ENCODE data around the gene KLF3. TPM values are rescaled to one million over a fixed set of nuclear protein-coding genes. Genes with fewer than 3 reads are reported as not detected.

KLF3 gene
- total and polyA plus RNA-seq, 9 of the 15 experiments (the other 6 are each of a cell fraction or from before 2014, with no cell fraction given): 9.9 to 47.2 (median 18.1) TPM

- FAIRE-seq (peak; percentile 71), DNase-seq (ENCODE audit: extremely low read depth in 1 of 4, low spot score in 3 of 4) (peak; percentile 42 to 74 (median 52)), ATAC-seq (peak; percentile 90)
- BruUV-seq (replicated peaks): no TSS peak
- no peak overlapping the region for H3K4me3 ChIP-seq
- in situ Hi-C loops (cut with MboI) (no loop called here), intact Hi-C loops (cut with micrococcal nuclease) (no loop called here)
- H3K27me3 ChIP-seq (ENCODE audit: control insufficient read depth in 2 of 2, insufficient read depth in 2 of 2, low read length in 2 of 2): no peaks in the 10 kb centered on the region
- no peaks in the 10 kb centered on the region for H3K36me3 ChIP-seq (ENCODE audit: control insufficient read depth, insufficient read depth, low read length)
- POLR2A ChIA-PET: interaction anchor here (0.7 to 2.3 kb wide), 3 partner anchors 9 to 550 kb away, joined by 3 to 9 read pairs (median 3); no protein-coding TSS in a partner anchor
- CTCF ChIA-PET (ENCODE audit: low intra/inter-chr PET ratio): no interaction called here
- no peaks in the 10 kb centered on the region for H3K9me3 ChIP-seq (replicated peaks; ENCODE audit: control insufficient read depth, insufficient read depth, low read depth, low read length)
- no peaks in the 10 kb centered on the region for H4K20me1 ChIP-seq (replicated peaks; ENCODE audit: control insufficient read depth, insufficient read depth, low read length)
- H3K27ac ChIP-seq (ENCODE audit: extremely low read depth, low read depth, low read length): no peak overlapping the region
- H2AFZ ChIP-seq (ENCODE audit: low read depth, low read length): no peak overlapping the region
- 67% methylated on average over 7 of the region's 7 CpGs for WGBS (ENCODE audit: insufficient coverage, low coverage, missing lambda C conversion rate)
- no peak overlapping the region for H3K9ac ChIP-seq (ENCODE audit: insufficient read depth in 1 of 2, low read depth in 2 of 2, low read length in 2 of 2)
- H3K4me1 ChIP-seq (replicated peaks in 1 of 2; ENCODE audit: control insufficient read depth in 2 of 2, insufficient read depth in 2 of 2, low read length in 2 of 2): peaks cover 6% of the 10 kb centered on the region in 2 experiments; a peak in 3 of 5 replicates
- no peak overlapping the region; the same call in 1 of the 2 replicates for H3K4me2 ChIP-seq (ENCODE audit: insufficient read depth, low read length)
- no peaks in the 10 kb centered on the region for H3K9me1 ChIP-seq (ENCODE audit: control insufficient read depth, insufficient read depth, low read length)
- no peaks in the 10 kb centered on the region for H3K79me2 ChIP-seq (ENCODE audit: control insufficient read depth, insufficient read depth, low read length)
- TF ChIP-seq, protein P1, sequence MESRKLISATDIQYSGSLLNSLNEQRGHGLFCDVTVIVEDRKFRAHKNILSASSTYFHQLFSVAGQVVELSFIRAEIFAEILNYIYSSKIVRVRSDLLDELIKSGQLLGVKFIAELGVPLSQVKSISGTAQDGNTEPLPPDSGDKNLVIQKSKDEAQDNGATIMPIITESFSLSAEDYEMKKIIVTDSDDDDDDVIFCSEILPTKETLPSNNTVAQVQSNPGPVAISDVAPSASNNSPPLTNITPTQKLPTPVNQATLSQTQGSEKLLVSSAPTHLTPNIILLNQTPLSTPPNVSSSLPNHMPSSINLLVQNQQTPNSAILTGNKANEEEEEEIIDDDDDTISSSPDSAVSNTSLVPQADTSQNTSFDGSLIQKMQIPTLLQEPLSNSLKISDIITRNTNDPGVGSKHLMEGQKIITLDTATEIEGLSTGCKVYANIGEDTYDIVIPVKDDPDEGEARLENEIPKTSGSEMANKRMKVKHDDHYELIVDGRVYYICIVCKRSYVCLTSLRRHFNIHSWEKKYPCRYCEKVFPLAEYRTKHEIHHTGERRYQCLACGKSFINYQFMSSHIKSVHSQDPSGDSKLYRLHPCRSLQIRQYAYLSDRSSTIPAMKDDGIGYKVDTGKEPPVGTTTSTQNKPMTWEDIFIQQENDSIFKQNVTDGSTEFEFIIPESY (CRISPR knock-in tag; IDR thresholded peaks at IDR 0.05): no peak
- TF ChIP-seq TCF3 (CRISPR knock-in tag; IDR thresholded peaks at IDR 0.05): peak; percentile 28; the same call in 1 of the 2 replicates
- peak; percentile 77; the same call in 1 of the 2 replicates for TF ChIP-seq CTBP1 (IDR thresholded peaks at IDR 0.05; ENCODE audit: borderline replicate concordance)
- TF ChIP-seq SMARCA4 (IDR thresholded peaks at IDR 0.05): no peak
- no peak for TF ChIP-seq ZNF695 (CRISPR knock-in tag; IDR thresholded peaks at IDR 0.05)
- TF ChIP-seq, protein P2, sequence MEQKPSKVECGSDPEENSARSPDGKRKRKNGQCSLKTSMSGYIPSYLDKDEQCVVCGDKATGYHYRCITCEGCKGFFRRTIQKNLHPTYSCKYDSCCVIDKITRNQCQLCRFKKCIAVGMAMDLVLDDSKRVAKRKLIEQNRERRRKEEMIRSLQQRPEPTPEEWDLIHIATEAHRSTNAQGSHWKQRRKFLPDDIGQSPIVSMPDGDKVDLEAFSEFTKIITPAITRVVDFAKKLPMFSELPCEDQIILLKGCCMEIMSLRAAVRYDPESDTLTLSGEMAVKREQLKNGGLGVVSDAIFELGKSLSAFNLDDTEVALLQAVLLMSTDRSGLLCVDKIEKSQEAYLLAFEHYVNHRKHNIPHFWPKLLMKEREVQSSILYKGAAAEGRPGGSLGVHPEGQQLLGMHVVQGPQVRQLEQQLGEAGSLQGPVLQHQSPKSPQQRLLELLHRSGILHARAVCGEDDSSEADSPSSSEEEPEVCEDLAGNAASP (IDR thresholded peaks at IDR 0.05): no peak
- TF ChIP-seq ZEB2 (IDR thresholded peaks at IDR 0.05): peak; percentile 28; the same call in 1 of the 2 replicates
- TF ChIP-seq PPARD (CRISPR knock-in tag; IDR thresholded peaks at IDR 0.05): no peak
- TF ChIP-seq GMEB1 (CRISPR knock-in tag; IDR thresholded peaks at IDR 0.05): no peak
- no peak for TF ChIP-seq CREM (IDR thresholded peaks at IDR 0.05; ENCODE audit: low read depth)
- TF ChIP-seq, protein P3, sequence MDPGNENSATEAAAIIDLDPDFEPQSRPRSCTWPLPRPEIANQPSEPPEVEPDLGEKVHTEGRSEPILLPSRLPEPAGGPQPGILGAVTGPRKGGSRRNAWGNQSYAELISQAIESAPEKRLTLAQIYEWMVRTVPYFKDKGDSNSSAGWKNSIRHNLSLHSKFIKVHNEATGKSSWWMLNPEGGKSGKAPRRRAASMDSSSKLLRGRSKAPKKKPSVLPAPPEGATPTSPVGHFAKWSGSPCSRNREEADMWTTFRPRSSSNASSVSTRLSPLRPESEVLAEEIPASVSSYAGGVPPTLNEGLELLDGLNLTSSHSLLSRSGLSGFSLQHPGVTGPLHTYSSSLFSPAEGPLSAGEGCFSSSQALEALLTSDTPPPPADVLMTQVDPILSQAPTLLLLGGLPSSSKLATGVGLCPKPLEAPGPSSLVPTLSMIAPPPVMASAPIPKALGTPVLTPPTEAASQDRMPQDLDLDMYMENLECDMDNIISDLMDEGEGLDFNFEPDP (CRISPR knock-in tag; IDR thresholded peaks at IDR 0.05): no peak
- 0 out of 2 replicates have a peak, but pooled peaks have one; percentile 23 for TF ChIP-seq RUNX1 (IDR thresholded peaks at IDR 0.05; ENCODE audit: low read depth)
- no peak for TF ChIP-seq TSC22D4 (tag; IDR thresholded peaks at IDR 0.05)
- TF ChIP-seq BRF1 (IDR thresholded peaks at IDR 0.05; ENCODE audit: borderline replicate concordance, extremely low read depth, insufficient read length): no peak
- no peak for TF ChIP-seq POLR2B (IDR thresholded peaks at IDR 0.05; ENCODE audit: low read depth, partially characterized antibody)
- no peak for TF ChIP-seq ILK (tag; IDR thresholded peaks at IDR 0.05; ENCODE audit: borderline replicate concordance, low read depth)
- peak; percentile 30; the same call in 1 of the 2 replicates for TF ChIP-seq DPF2 (IDR thresholded peaks at IDR 0.05)
Measured at GRCh38 chr4:38723726-38724474, 59.9 kb downstream of the KLF3 start.

Measured in K562 (cell line).